ENCODE data around the gene RCN2.
"Not testable (repeated sequence)": the region's sequence is repeated elsewhere in the genome, so short reads cannot be mapped to it uniquely, and the experiment has no call there.

The RCN2 gene

GRCh38 chr15:76932135-76932966 lies 802 bp downstream of the RCN2 start:
- no peak for DNase-seq (ENCODE audit: low read depth)

GRCh38 chr15:76935620-76936019 lies 4.1 kb downstream of the RCN2 start:
- DNase-seq (ENCODE audit: low read depth): no peak

GRCh38 chr15:76936671-76937070 lies 5.1 kb downstream of the RCN2 start:
- no peak for DNase-seq (ENCODE audit: low read depth)

GRCh38 chr15:76938752-76939151 lies 7.2 kb downstream of the RCN2 start:
- no peak for DNase-seq (ENCODE audit: low read depth)

- DNase-seq (ENCODE audit: low read depth): no peak
Measured at GRCh38 chr15:76939715-76940114, 8.2 kb downstream of the RCN2 start.

GRCh38 chr15:76941636-76942035 lies 10.1 kb downstream of the RCN2 start:
- no peak for DNase-seq (ENCODE audit: low read depth)

- no peak for DNase-seq (ENCODE audit: low read depth)
Measured at GRCh38 chr15:76942331-76942730, 10.8 kb downstream of the RCN2 start.

- DNase-seq (ENCODE audit: low read depth): no peak
Measured at GRCh38 chr15:76945494-76946093, 14.0 kb downstream of the RCN2 start.

GRCh38 chr15:76947454-76947853 lies 15.9 kb downstream of the RCN2 start:
- DNase-seq (ENCODE audit: low read depth): no peak

- DNase-seq (ENCODE audit: low read depth): no peak
Measured at GRCh38 chr15:76951220-76951619, 19.7 kb downstream of the RCN2 start.

GRCh38 chr15:76953913-76954312 lies 22.4 kb downstream of the RCN2 start:
- no peak for DNase-seq (ENCODE audit: low read depth)

GRCh38 chr15:76954744-76955143 lies 23.2 kb downstream of the RCN2 start:
- DNase-seq (ENCODE audit: low read depth): no peak

GRCh38 chr15:76961268-76962011 lies 29.9 kb downstream of the RCN2 start:
- DNase-seq (ENCODE audit: low read depth): no peak

- no peak for DNase-seq (ENCODE audit: low read depth)
Measured at GRCh38 chr15:76962337-76963013, 30.9 kb downstream of the RCN2 start.

GRCh38 chr15:76963596-76963995 lies 32.0 kb downstream of the RCN2 start:
- no peak for DNase-seq (ENCODE audit: low read depth)

GRCh38 chr15:76964157-76964556 lies 32.6 kb downstream of the RCN2 start:
- no peak for DNase-seq (ENCODE audit: low read depth)

- DNase-seq (ENCODE audit: low read depth): not testable (repeated sequence)
Measured at GRCh38 chr15:76966051-76966450, 34.5 kb downstream of the RCN2 start.

GRCh38 chr15:76967067-76967466 lies 35.5 kb downstream of the RCN2 start:
- no peak for DNase-seq (ENCODE audit: low read depth)

GRCh38 chr15:76968306-76968705 lies 36.8 kb downstream of the RCN2 start:
- DNase-seq (ENCODE audit: low read depth): no peak

- no peak for DNase-seq (ENCODE audit: low read depth)
Measured at GRCh38 chr15:76972389-76973361, 41.1 kb downstream of the RCN2 start.

GRCh38 chr15:76973362-76973743 lies 41.8 kb downstream of the RCN2 start:
- peak; percentile 66 for DNase-seq (ENCODE audit: low read depth)

All from activated T-cell treated with anti-CD3 and anti-CD28 coated beads for 48 hours (primary cell).